Thyroid gland (tissue), 4 donors: Measurements from ENCODE around the gene SCAPER.

Source experiments
- CTCF ChIP-seq, 6 experiments: fragments of 200-600 bp in 3 of 6; fragments of 450-650 bp in 3 of 6; sonication (generic) in 3 of 6; IDR thresholded peaks; one replicate each; pipeline ENCODE4 v1.5.1; 2016 to 2019; ENCODE audit warnings: antibody characterized with exemption in 6 of 6, mild to moderate bottlenecking in 2 of 6, inconsistent platforms in 1 of 6, moderate library complexity in 1 of 6
- POLR2A ChIP-seq, 2 donors: fragments of 450-650 bp; IDR thresholded peaks; one replicate each; pipeline ENCODE4 v1.6.1; 2017; ENCODE audit warnings: antibody characterized with exemption in 2 of 2, mild to moderate bottlenecking in 2 of 2, moderate library complexity in 1 of 2

GRCh38 chr15:76844096-76844495 lies 61.0 kb downstream of the SCAPER start:
- TF ChIP-seq CTCF (IDR thresholded peaks at IDR 0.05) (no peak), POLR2A (IDR thresholded peaks at IDR 0.05) (no peak)
